Psoas muscle (tissue), 8 donors: ENCODE data around the gene FGD3. TPM values are rescaled to one million over a fixed set of nuclear protein-coding genes. Genes with fewer than 3 reads are reported as not detected.

ENCODE experiments used
- ATAC-seq, 4 donors: fragments of 200-7000 bp; cut with Tn5 transposase; one replicate each; pipeline ENCODE4 v1.9.1; 2020; ENCODE audit warnings: moderate library complexity in 3 of 4, mild to moderate bottlenecking in 2 of 4
- DNase-seq, 2 donors: peaks; one replicate each; pipeline ENCODE4 v3.0.0-alpha.2; 2020
- H3K27ac ChIP-seq: fragments of 200-600 bp; one replicate; pipeline ENCODE4 v1.8.0; 2022
- H3K27me3 ChIP-seq, 3 donors: fragments of 200-600 bp in 1 of 3; one replicate each; pipeline versions ENCODE4 v1.6.1 to v1.8.0; 2013 to 2022; ENCODE audit warnings: low read length in 2 of 3, mild to moderate bottlenecking in 2 of 3, moderate library complexity in 1 of 3; ENCODE audit not compliant: insufficient read depth in 3 of 3
- H3K36me3 ChIP-seq, 2 donors: fragments of 200-600 bp in 1 of 2; one replicate each; pipeline versions ENCODE4 v1.6.1 to v1.8.0; 2013 to 2022; ENCODE audit warnings: low read depth in 1 of 2, mild to moderate bottlenecking in 1 of 2, moderate library complexity in 1 of 2; ENCODE audit not compliant: insufficient read depth in 1 of 2
- H3K4me1 ChIP-seq: fragments of 200-600 bp; one replicate; pipeline ENCODE4 v1.8.0; 2022
- H3K4me3 ChIP-seq: fragments of 200-600 bp; one replicate; pipeline ENCODE4 v1.8.0; 2022; ENCODE audit warnings: mild to moderate bottlenecking
- H3K9me3 ChIP-seq: fragments of 200-600 bp; one replicate; pipeline ENCODE4 v1.8.0; 2022
- CTCF ChIP-seq: fragments of 200-600 bp; IDR thresholded peaks from one replicate; pipeline ENCODE4 v1.8.0; 2022; ENCODE audit warnings: antibody characterized with exemption
- WGBS, 3 donors: extraction: QIAGEN DNeasy Blood & Tissue Kit; methylation state at CpG; one replicate each; pipeline versions ENCODE4 v1.1.6 to v1.1.7; 2013; 5-methylcytosine and 5-hydroxymethylcytosine counted together
- intact Hi-C, 2 donors: fragments of 100-400 bp; cut with DNase I; formaldehyde crosslinking; loops; one replicate each; pipeline versions ENCODE4 v1.11.0 to v1.14.2; 2022
- polyA plus RNA-seq, 3 donors: library from polyadenylated mRNA; stranded (reverse); fragments of 200-250 nt; gene quantifications; one replicate each; pipeline ENCODE4 v1.2.3, GENCODE V29; 2013
- total RNA-seq, 4 donors: library from RNA; stranded (reverse); fragmentation: NEBNext Ultra II Directional in 2 of 4; extraction: Animal tissue kit (Norgen Biotek cat#: 25700) in 2 of 4; gene quantifications; one replicate each; pipeline versions ENCODE4 v1.2.1 to v1.2.4, GENCODE V29; 2021 to 2023
- donor health status: healthy with polysubstance abuse.
- donor health status: DM: no; HTN: no; CAD: no; lungs with moderate emphysema.
- donor health status: Bipolar disorder and iron deficiency.
- donor health status: healthy.
- donor health status: DM: yes; HTN: yes; CAD: no.
- donor health status: DM: no; HTN: no; CAD: no.
- donor health status: DM: no; HTN: no; CAD: no.
- donor health status: DM: yes; HTN: yes; CAD: no.

FGD3 gene
- total and polyA plus RNA-seq, 7 donors, result 0.45 to 2.5 (median 1.2) TPM

GRCh38 chr9:92977279-92977678 lies 30.0 kb downstream of the FGD3 start:
- Histone ChIP-seq H3K27ac (no peak overlapping the region), H3K27me3 (no peaks in the 10 kb centered on the region), H3K4me3 (no peak overlapping the region), H3K36me3 (no peaks in the 10 kb centered on the region), H3K9me3 (no peaks in the 10 kb centered on the region), H3K4me1 (no peaks in the 10 kb centered on the region)
- intact Hi-C loops, result no loop called here
- DNase-seq (no peak), ATAC-seq (no peak)
- no peak for TF ChIP-seq CTCF
- WGBS, 3 donors, result 91 to 96% (median 94%) methylated on average over 12 of the region's 12 CpGs

GRCh38 chr9:92978345-92978875 lies 31.1 kb downstream of the FGD3 start:
- intact Hi-C loops, result no loop called here
- H3K4me3 ChIP-seq, result no peak overlapping the region
- WGBS, 3 donors, result 18 to 23% (median 22%) methylated on average over 3 to 4 of the region's 4 CpGs
- no peak for DNase-seq
- no peaks in the 10 kb centered on the region for H3K36me3 ChIP-seq
- no peaks in the 10 kb centered on the region for H3K9me3 ChIP-seq
- no peak for ATAC-seq
- H3K27ac ChIP-seq, result no peak overlapping the region
- TF ChIP-seq CTCF, result no peak
- H3K27me3 ChIP-seq, result no peaks in the 10 kb centered on the region
- H3K4me1 ChIP-seq, result no peaks in the 10 kb centered on the region

- TF ChIP-seq CTCF, result no peak
- 66 to 88% (median 78%) methylated on average over 2 of the region's 2 CpGs for WGBS, 3 donors
- Histone ChIP-seq H3K4me3 (no peak overlapping the region), H3K4me1 (no peaks in the 10 kb centered on the region), H3K27ac (no peak overlapping the region), H3K27me3 (no peaks in the 10 kb centered on the region), H3K9me3 (no peaks in the 10 kb centered on the region), H3K36me3 (no peaks in the 10 kb centered on the region)
- DNase-seq (no peak), ATAC-seq (no peak)
- intact Hi-C loops, result loop anchor here in 1 of 2 donors (5.0 to 10.0 kb wide), 2 partner anchors 195 to 747 kb away; no protein-coding TSS in a partner anchor
These were observed 32.1 kb downstream of the FGD3 start for GRCh38 chr9:92979283-92980056.

- intact Hi-C loops, result loop anchor here in 1 of 2 donors (5.0 to 10.0 kb wide), 2 partner anchors 195 to 748 kb away; no protein-coding TSS in a partner anchor
- H3K36me3 ChIP-seq, result no peaks in the 10 kb centered on the region
- no peak overlapping the region for H3K27ac ChIP-seq
- 88 to 95% (median 89%) methylated on average over 7 of the region's 7 CpGs for WGBS, 3 donors
- DNase-seq (no peak), ATAC-seq (no peak)
- TF ChIP-seq CTCF, result no peak
- no peak overlapping the region for H3K4me3 ChIP-seq
- no peaks in the 10 kb centered on the region for H3K4me1 ChIP-seq
- H3K27me3 ChIP-seq, result no peaks in the 10 kb centered on the region
- H3K9me3 ChIP-seq, result no peaks in the 10 kb centered on the region
These were observed 32.9 kb downstream of the FGD3 start for GRCh38 chr9:92980085-92980745.
